Right ventricle myocardium superior (tissue), 1 donor: ENCODE data around the gene QSOX2. TPM values are rescaled to one million over a fixed set of nuclear protein-coding genes. Genes with fewer than 3 reads are reported as not detected.

ENCODE experiments used
- ATAC-seq: fragments of 200-7000 bp; cut with Tn5 transposase; one replicate; pipeline ENCODE4 v1.9.1; 2020; ENCODE audit warnings: mild to moderate bottlenecking; ENCODE audit not compliant: poor library complexity
- DNase-seq: peaks from one replicate; pipeline ENCODE4 v3.0.0-alpha.2; 2020
- intact Hi-C: fragments of 100-400 bp; cut with DNase I; formaldehyde crosslinking; loops from one replicate; pipeline ENCODE4 v1.11.2; 2022
- total RNA-seq: library from RNA; stranded (reverse); fragmentation: NEBNext Ultra II Directional; extraction: Animal tissue kit (Norgen Biotek cat#: 25700); gene quantifications from one replicate; pipeline ENCODE4 v1.2.1, GENCODE V29; 2021
- donor health status: DM: no; HTN: yes; CAD: no; lungs with severe emphysema.

QSOX2 gene
- total RNA-seq, 1 donor from 2014 or later: 7.7 TPM

GRCh38 chr9:136257381-136258298 is 12.0 kb upstream of the QSOX2 start:
- intact Hi-C loops: no loop called here
- ATAC-seq (no peak), DNase-seq (no peak)

GRCh38 chr9:136255896-136256890 is 10.6 kb upstream of the QSOX2 start:
- intact Hi-C loops: no loop called here
- no peak for ATAC-seq
- DNase-seq: no peak

GRCh38 chr9:136255166-136255538 is 9.5 kb upstream of the QSOX2 start:
- DNase-seq (no peak), ATAC-seq (peak; percentile 10)
- intact Hi-C loops: no loop called here

GRCh38 chr9:136254381-136255165 is 9.0 kb upstream of the QSOX2 start:
- peak; percentile 65 for DNase-seq
- ATAC-seq: peak; percentile 55
- intact Hi-C loops: no loop called here

- intact Hi-C loops: no loop called here
- ATAC-seq: no peak
- no peak for DNase-seq
Observed at GRCh38 chr9:136253246-136254130, 7.9 kb upstream of the QSOX2 start.

GRCh38 chr9:136252846-136253245 is 7.2 kb upstream of the QSOX2 start:
- no peak for DNase-seq
- ATAC-seq: no peak
- intact Hi-C loops: no loop called here

GRCh38 chr9:136252281-136252680 is 6.7 kb upstream of the QSOX2 start:
- ATAC-seq (no peak), DNase-seq (no peak)
- intact Hi-C loops: no loop called here

- ATAC-seq (no peak), DNase-seq (no peak)
- intact Hi-C loops: no loop called here
Observed at GRCh38 chr9:136251264-136252115, 5.9 kb upstream of the QSOX2 start.

GRCh38 chr9:136250676-136251075 is 5.1 kb upstream of the QSOX2 start:
- intact Hi-C loops: no loop called here
- DNase-seq: no peak
- ATAC-seq: no peak

- DNase-seq: no peak
Observed at GRCh38 chr9:136249877-136250559, 4.4 kb upstream of the QSOX2 start.

GRCh38 chr9:136248951-136249876 is 3.6 kb upstream of the QSOX2 start:
- DNase-seq (peak; percentile 39), ATAC-seq (no peak)
- intact Hi-C loops: no loop called here

More at GRCh38 chr9:136249877-136250559, 4.4 kb upstream of the QSOX2 start:
- no peak for ATAC-seq
- intact Hi-C loops: no loop called here

- ATAC-seq (no peak), DNase-seq (peak; percentile 13)
- intact Hi-C loops: no loop called here
Observed at GRCh38 chr9:136247947-136248637, 2.5 kb upstream of the QSOX2 start.

GRCh38 chr9:136247551-136247916 is 1.9 kb upstream of the QSOX2 start:
- intact Hi-C loops: no loop called here
- no peak for DNase-seq
- ATAC-seq: no peak

- DNase-seq (no peak), ATAC-seq (no peak)
- intact Hi-C loops: no loop called here
Observed at GRCh38 chr9:136246849-136247550, 1.4 kb upstream of the QSOX2 start.

- intact Hi-C loops: no loop called here
- DNase-seq (no peak), ATAC-seq (no peak)
Observed at GRCh38 chr9:136244969-136245218, 718 bp downstream of the QSOX2 start.
